Measurements from ENCODE around the gene ZNF214.

Gene ZNF214

DNA sequence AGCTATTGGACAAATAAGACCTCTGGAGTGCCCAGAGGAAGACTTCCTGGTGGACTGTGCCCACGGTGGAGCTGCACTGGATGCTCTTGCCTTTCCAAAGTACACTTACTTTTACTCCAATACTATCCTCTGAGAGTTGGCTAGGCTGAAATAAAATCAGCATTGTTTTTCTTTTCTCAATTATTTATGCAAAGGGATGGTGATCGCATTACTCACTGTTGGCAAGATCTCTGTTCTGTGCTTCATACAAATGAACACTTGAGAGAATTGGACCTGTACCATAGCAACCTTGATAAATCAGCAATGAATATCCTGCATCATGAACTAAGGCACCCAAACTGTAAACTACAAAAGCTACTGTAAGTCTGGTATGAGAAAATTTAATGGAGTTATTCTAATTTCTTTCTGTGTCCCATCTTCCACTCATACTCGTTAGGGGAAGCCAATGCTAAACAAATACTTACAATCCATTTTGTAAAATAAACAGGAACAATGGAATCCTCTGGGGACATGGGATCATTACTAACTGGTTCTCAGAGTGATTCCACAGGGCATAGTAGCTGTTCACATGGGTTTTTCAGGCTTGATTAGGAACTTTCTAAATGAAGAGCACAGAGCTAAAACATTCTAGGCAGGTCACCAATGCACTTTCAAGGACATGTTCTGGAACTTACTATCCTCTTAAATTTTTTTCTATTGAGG lies 26.5 kb upstream of the ZNF214 start:
- Histone ChIP-seq H3K27ac (ENCODE audit: low read depth, low read length, poor library complexity, severe bottlenecking) (no peak overlapping the region), H2AFZ (ENCODE audit: low read length) (no peak overlapping the region), H3K27me3 (ENCODE audit: insufficient read depth, low read length) (no peaks in the 10 kb centered on the region), H3K79me2 (ENCODE audit: insufficient read depth, low read length) (no peaks in the 10 kb centered on the region), H3K4me3 (ENCODE audit: low read depth, low read length, poor library complexity, severe bottlenecking) (no peak overlapping the region), H3K9me2 (ENCODE audit: low read depth, low read length) (no peaks in the 10 kb centered on the region), H3F3A (ENCODE audit: insufficient read depth, low read length) (no peaks in the 10 kb centered on the region), H4K20me1 (ENCODE audit: insufficient read depth, low read length) (no peaks in the 10 kb centered on the region), H3K4me1 (ENCODE audit: insufficient read depth, low read length, severe bottlenecking) (no peaks in the 10 kb centered on the region), H3K9me3 (ENCODE audit: low read length) (no peaks in the 10 kb centered on the region), H3K36me3 (ENCODE audit: insufficient read depth, low read length) (no peaks in the 10 kb centered on the region), H3K9ac (ENCODE audit: low read length) (no peak overlapping the region), H3K4me2 (ENCODE audit: low read length) (no peak overlapping the region)
- no peak for TF ChIP-seq EZH2 (IDR thresholded peaks at IDR 0.05; ENCODE audit: borderline replicate concordance, low read length)
- TF ChIP-seq, protein P1, sequence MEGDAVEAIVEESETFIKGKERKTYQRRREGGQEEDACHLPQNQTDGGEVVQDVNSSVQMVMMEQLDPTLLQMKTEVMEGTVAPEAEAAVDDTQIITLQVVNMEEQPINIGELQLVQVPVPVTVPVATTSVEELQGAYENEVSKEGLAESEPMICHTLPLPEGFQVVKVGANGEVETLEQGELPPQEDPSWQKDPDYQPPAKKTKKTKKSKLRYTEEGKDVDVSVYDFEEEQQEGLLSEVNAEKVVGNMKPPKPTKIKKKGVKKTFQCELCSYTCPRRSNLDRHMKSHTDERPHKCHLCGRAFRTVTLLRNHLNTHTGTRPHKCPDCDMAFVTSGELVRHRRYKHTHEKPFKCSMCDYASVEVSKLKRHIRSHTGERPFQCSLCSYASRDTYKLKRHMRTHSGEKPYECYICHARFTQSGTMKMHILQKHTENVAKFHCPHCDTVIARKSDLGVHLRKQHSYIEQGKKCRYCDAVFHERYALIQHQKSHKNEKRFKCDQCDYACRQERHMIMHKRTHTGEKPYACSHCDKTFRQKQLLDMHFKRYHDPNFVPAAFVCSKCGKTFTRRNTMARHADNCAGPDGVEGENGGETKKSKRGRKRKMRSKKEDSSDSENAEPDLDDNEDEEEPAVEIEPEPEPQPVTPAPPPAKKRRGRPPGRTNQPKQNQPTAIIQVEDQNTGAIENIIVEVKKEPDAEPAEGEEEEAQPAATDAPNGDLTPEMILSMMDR (IDR thresholded peaks at IDR 0.05; ENCODE audit: low read length) = no peak

DNA sequence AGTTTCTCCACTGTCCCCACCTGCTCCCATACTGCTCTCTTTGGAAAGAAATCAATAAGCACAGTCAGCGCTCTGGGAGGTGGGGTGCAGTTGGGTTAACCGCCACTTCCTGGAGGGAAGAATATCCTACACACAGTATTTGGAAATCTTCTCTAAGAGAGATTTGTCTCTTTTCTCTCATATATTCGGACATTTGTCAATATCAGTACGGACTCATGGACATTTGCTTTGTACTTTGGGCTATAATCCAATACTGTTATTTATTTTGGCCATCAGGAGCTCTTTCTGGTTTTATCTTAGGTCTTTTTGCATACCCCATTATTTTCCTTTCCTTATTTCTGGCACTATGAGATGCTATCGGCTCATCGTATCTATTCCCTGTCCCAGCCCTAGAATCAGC lies 13.9 kb upstream of the ZNF214 start:
- H3F3A ChIP-seq (ENCODE audit: insufficient read depth, low read length) = no peaks in the 10 kb centered on the region
- H4K20me1 ChIP-seq (ENCODE audit: insufficient read depth, low read length) = no peaks in the 10 kb centered on the region
- no peaks in the 10 kb centered on the region for H3K4me1 ChIP-seq (ENCODE audit: insufficient read depth, low read length, severe bottlenecking)
- no peak overlapping the region for H3K4me2 ChIP-seq (ENCODE audit: low read length)
- no peak overlapping the region for H3K27ac ChIP-seq (ENCODE audit: low read depth, low read length, poor library complexity, severe bottlenecking)
- no peaks in the 10 kb centered on the region for H3K27me3 ChIP-seq (ENCODE audit: insufficient read depth, low read length)
- TF ChIP-seq EZH2 (IDR thresholded peaks at IDR 0.05; ENCODE audit: borderline replicate concordance, low read length) = no peak
- H3K4me3 ChIP-seq (ENCODE audit: low read depth, low read length, poor library complexity, severe bottlenecking) = no peak overlapping the region
- H3K79me2 ChIP-seq (ENCODE audit: insufficient read depth, low read length) = no peaks in the 10 kb centered on the region
- H3K9ac ChIP-seq (ENCODE audit: low read length) = no peak overlapping the region
- H3K9me3 ChIP-seq (ENCODE audit: low read length) = no peaks in the 10 kb centered on the region
- H3K36me3 ChIP-seq (ENCODE audit: insufficient read depth, low read length) = no peaks in the 10 kb centered on the region
- no peaks in the 10 kb centered on the region for H3K9me2 ChIP-seq (ENCODE audit: low read depth, low read length)
- no peak overlapping the region for H2AFZ ChIP-seq (ENCODE audit: low read length)

- no peak for TF ChIP-seq EZH2 (IDR thresholded peaks at IDR 0.05; ENCODE audit: borderline replicate concordance, low read length)
- TF ChIP-seq, protein P1 (IDR thresholded peaks at IDR 0.05; ENCODE audit: low read length) = no peak
- no peaks in the 10 kb centered on the region for H3K4me1 ChIP-seq (ENCODE audit: insufficient read depth, low read length, severe bottlenecking)
- no peak overlapping the region for H3K9ac ChIP-seq (ENCODE audit: low read length)
- no peaks in the 10 kb centered on the region for H3K27me3 ChIP-seq (ENCODE audit: insufficient read depth, low read length)
- no peak overlapping the region for H3K4me2 ChIP-seq (ENCODE audit: low read length)
- no peaks in the 10 kb centered on the region for H3K79me2 ChIP-seq (ENCODE audit: insufficient read depth, low read length)
- no peaks in the 10 kb centered on the region for H4K20me1 ChIP-seq (ENCODE audit: insufficient read depth, low read length)
- no peaks in the 10 kb centered on the region for H3F3A ChIP-seq (ENCODE audit: insufficient read depth, low read length)
- no peaks in the 10 kb centered on the region for H3K9me2 ChIP-seq (ENCODE audit: low read depth, low read length)
- no peak overlapping the region for H3K27ac ChIP-seq (ENCODE audit: low read depth, low read length, poor library complexity, severe bottlenecking)
- no peak overlapping the region for H3K4me3 ChIP-seq (ENCODE audit: low read depth, low read length, poor library complexity, severe bottlenecking)
- H2AFZ ChIP-seq (ENCODE audit: low read length) = no peak overlapping the region
- H3K36me3 ChIP-seq (ENCODE audit: insufficient read depth, low read length) = no peaks in the 10 kb centered on the region
- H3K9me3 ChIP-seq (ENCODE audit: low read length) = no peaks in the 10 kb centered on the region
These were observed 12.5 kb upstream of the ZNF214 start for GRCh38 chr11:7032692-7033091.

DNA sequence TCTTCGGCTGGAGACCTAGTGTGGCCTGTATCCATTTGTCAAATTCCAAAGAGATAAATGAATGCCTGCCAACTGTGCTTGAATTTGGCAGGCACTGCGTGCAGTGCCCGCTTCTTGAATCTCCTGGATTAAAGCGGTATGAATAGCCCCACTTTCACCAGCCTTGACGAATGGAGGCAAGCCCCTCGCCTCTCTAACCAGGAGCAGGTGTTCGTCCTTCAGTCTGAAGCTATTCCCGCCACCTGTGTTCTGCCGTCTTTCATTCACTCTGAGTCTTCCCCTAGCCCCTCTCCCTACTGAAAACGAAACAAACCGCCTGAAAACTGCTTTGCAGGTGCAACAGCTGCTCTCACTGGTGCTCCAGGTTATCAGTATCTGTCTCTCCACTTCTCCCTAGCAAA lies 11.3 kb upstream of the ZNF214 start:
- no peak overlapping the region for H3K9ac ChIP-seq (ENCODE audit: low read length)
- no peaks in the 10 kb centered on the region for H3K36me3 ChIP-seq (ENCODE audit: insufficient read depth, low read length)
- H2AFZ ChIP-seq (ENCODE audit: low read length) = no peak overlapping the region
- H4K20me1 ChIP-seq (ENCODE audit: insufficient read depth, low read length) = no peaks in the 10 kb centered on the region
- no peak overlapping the region for H3K4me3 ChIP-seq (ENCODE audit: low read depth, low read length, poor library complexity, severe bottlenecking)
- no peaks in the 10 kb centered on the region for H3K9me2 ChIP-seq (ENCODE audit: low read depth, low read length)
- TF ChIP-seq, protein P1 (IDR thresholded peaks at IDR 0.05; ENCODE audit: low read length) = no peak
- TF ChIP-seq EZH2 (IDR thresholded peaks at IDR 0.05; ENCODE audit: borderline replicate concordance, low read length) = no peak
- H3K9me3 ChIP-seq (ENCODE audit: low read length) = no peaks in the 10 kb centered on the region
- H3K27me3 ChIP-seq (ENCODE audit: insufficient read depth, low read length) = no peaks in the 10 kb centered on the region
- no peak overlapping the region for H3K4me2 ChIP-seq (ENCODE audit: low read length)
- no peaks in the 10 kb centered on the region for H3F3A ChIP-seq (ENCODE audit: insufficient read depth, low read length)
- no peaks in the 10 kb centered on the region for H3K4me1 ChIP-seq (ENCODE audit: insufficient read depth, low read length, severe bottlenecking)
- no peak overlapping the region for H3K27ac ChIP-seq (ENCODE audit: low read depth, low read length, poor library complexity, severe bottlenecking)
- H3K79me2 ChIP-seq (ENCODE audit: insufficient read depth, low read length) = no peaks in the 10 kb centered on the region

All from OCI-LY1 (cell line).